GM12878 (cell line): Measurements from ENCODE around the gene PHKG2.
A peak's percentile ranks its signal among the peaks of the same experiment; 100 is the strongest.

ENCODE experiments used
- FOXM1 ChIP-seq: IDR thresholded peaks from 2 replicates; pipeline ENCODE4 v1.6.1; 2012; ENCODE audit warnings: low read depth, mild to moderate bottlenecking, inconsistent platforms, low read length, moderate library complexity
- HDGF ChIP-seq: fragments of 450-650 bp; IDR thresholded peaks from 2 replicates; pipeline ENCODE4 v1.6.1; 2016; ENCODE audit warnings: antibody characterized with exemption
- IKZF1 ChIP-seq: fragments of 450-650 bp; conservative IDR thresholded peaks from 2 replicates; pipeline ENCODE4 v1.6.1; 2017; ENCODE audit warnings: antibody characterized with exemption, mild to moderate bottlenecking
- POLR2A ChIP-seq: IDR thresholded peaks from 2 replicates; pipeline ENCODE4 v1.6.1; 2011; ENCODE audit warnings: low read depth, mild to moderate bottlenecking, low read length
- TF ChIP-seq, protein P1 (sequence below): IDR thresholded peaks from 2 replicates; pipeline ENCODE4 v1.6.1; 2011; ENCODE audit warnings: low read depth, mild to moderate bottlenecking, low read length, moderate library complexity, borderline replicate concordance; ENCODE audit errors: extremely low read depth

DNA sequence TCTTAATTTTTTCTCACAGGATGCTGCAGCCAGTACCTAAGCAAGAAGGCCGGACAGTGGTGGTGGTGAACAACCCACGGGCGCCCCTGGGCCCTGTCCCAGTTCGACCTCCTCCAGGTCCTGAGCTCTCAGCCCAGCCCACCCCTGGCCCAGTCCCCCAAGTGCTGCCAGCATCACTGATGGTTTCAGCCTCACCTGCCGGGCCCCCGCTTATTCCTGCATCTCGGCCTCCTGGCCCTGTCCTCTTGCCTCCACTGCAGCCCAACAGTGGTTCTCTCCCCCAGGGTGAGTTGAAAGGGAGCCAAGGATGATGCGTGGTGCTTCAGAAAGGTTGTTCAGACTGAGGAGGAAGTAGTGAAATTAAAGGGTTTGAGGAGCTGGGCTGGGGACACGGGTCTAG, 27.5 kb upstream of the PHKG2 start:
- 0 out of 2 replicates have a peak, but pooled peaks have one; percentile 4 for TF ChIP-seq POLR2A
- no peak for TF ChIP-seq HDGF
- TF ChIP-seq, protein P1, sequence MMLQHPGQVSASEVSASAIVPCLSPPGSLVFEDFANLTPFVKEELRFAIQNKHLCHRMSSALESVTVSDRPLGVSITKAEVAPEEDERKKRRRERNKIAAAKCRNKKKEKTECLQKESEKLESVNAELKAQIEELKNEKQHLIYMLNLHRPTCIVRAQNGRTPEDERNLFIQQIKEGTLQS: no peak
- TF ChIP-seq FOXM1: no peak
- no peak for TF ChIP-seq IKZF1
